ENCODE data around the gene RAD23A.
"Not testable (repeated sequence)": the region's sequence is repeated elsewhere in the genome, so short reads cannot be mapped to it uniquely, and the experiment has no call there.

The RAD23A gene

GRCh38 chr19:12938779-12939601, 6.7 kb upstream of the RAD23A start:
- DNase-seq: no peak

DNA sequence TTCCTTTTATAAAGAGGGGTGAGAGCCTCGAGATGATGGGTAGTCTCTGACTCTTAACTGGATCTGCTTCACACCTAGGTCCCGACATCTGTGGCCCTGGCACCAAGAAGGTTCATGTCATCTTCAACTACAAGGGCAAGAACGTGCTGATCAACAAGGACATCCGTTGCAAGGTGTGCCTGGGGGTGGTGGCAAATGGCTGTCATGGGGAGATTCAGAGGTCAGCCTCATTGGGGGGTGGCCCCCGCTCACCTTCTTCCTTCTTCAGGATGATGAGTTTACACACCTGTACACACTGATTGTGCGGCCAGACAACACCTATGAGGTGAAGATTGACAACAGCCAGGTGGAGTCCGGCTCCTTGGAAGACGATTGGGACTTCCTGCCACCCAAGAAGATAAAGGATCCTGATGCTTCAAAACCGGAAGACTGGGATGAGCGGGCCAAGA, 5.7 kb upstream of the RAD23A start:
- no peak for DNase-seq

GRCh38 chr19:12940897-12941296, 4.8 kb upstream of the RAD23A start:
- DNase-seq: no peak

DNA sequence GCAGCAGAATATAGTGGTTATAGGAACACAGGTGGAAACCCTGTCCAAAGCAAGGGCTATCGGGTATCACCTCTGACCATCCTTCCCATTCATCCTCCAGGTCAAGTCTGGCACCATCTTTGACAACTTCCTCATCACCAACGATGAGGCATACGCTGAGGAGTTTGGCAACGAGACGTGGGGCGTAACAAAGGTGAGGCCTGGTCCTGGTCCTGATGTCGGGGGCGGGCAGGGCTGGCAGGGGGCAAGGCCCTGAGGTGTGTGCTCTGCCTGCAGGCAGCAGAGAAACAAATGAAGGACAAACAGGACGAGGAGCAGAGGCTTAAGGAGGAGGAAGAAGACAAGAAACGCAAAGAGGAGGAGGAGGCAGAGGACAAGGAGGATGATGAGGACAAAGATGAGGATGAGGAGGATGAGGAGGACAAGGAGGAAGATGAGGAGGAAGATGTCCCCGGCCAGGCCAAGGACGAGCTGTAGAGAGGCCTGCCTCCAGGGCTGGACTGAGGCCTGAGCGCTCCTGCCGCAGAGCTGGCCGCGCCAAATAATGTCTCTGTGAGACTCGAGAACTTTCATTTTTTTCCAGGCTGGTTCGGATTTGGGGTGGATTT, 2.1 kb upstream of the RAD23A start:
- DNase-seq: no peak

GRCh38 chr19:12944104-12944674, 1.5 kb upstream of the RAD23A start:
- no peak for DNase-seq

DNA sequence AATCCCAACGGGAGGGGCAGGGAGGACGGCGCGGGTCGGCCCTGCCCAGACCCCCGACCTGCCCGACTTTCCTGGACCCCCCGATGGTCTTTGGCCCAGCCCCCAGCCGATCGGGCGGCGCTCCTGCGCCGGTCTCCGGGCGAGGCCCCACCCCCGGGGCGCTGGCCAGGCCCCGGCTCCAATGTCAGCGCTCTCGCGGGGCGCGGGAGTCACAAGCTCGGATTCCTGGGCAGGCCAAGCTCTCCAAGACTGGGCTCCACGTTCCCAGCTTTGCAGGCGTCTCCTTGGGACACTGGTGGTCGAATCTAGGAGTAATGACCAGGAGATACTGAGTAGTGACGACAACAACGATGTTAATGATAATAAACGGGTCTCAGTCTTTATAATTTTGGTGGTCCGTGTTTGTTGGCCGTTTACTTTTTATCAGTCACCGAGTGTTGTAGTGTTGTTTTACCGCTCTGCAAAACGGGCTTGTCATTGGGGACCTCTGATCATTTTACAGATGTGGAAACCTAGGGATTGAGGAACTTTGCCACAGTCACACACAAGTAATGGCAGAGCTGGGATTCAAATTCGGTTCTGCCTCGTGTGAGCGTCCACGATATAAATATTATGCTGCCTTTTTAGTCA, 545 bp downstream of the RAD23A start:
- no peak for DNase-seq

DNA sequence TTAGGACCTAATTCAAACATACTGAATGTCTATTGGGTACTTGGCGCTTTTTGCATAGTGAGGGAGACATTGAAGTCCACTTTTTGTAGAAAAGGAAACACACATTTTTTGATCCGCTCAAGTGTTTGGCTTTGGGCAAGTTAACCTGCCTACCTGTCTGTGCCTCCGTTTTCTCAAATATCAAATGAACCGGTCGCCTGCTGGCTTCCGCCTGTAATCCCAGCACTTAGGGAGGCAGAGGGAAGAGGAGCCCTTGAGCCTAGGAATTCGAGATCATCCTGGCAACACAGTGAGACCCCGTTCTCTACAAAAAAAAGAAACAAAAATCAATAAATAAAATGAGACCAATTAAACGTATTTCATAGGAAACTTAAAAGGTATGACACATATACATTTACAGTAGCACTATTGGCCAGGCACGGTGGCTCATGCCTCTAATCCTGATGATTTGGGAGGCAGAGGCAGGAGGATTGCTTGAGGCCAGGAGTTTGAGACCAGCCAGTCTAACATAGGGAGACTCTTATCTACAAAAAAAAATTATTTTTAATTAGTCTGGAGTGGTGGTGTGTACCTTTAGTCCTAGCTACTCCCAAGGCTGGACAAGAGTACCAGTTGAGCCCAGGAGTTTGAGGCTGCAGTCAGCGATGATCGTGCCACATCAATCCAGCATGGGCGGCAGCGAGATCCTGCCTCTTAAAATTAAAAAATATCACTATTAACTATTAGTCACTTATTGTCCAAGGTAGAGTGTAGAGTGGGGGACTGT, 1.3 kb downstream of the RAD23A start:
- DNase-seq: no peak

- no peak for DNase-seq
Observed at GRCh38 chr19:12947702-12948611, 2.3 kb downstream of the RAD23A start.

DNA sequence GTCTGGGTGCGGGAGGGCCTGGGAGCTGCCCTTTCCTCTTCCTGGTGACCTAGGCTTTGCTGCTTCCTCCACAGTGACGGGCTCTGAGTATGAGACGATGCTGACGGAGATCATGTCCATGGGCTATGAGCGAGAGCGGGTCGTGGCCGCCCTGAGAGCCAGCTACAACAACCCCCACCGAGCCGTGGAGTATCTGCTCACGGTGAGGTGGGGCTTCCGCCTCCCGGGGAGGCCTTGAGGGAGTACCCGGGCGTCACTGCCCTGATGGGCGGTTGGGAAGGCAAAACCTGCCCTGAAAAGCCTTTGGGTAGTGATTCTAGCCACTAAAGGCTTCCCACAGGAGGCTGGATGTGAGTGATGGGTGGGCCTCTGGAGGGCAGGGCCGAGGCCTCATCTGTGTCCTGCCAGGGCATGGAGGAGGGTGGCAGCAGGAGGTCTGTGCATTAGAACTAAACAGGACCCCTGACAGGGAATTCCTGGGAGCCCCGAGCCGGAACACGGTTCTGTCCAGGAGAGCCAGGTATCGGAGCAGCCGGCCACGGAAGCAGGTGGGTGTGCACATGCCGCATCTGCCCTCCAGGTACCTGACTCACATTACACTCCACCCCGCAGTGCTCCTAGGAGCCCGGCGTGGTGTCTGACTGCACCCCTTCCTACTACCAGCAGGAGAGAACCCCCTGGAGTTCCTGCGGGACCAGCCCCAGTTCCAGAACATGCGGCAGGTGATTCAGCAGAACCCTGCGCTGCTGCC, 3.1 kb downstream of the RAD23A start:
- DNase-seq: no peak

GRCh38 chr19:12949363-12950283, 4.0 kb downstream of the RAD23A start:
- no peak for DNase-seq

DNA sequence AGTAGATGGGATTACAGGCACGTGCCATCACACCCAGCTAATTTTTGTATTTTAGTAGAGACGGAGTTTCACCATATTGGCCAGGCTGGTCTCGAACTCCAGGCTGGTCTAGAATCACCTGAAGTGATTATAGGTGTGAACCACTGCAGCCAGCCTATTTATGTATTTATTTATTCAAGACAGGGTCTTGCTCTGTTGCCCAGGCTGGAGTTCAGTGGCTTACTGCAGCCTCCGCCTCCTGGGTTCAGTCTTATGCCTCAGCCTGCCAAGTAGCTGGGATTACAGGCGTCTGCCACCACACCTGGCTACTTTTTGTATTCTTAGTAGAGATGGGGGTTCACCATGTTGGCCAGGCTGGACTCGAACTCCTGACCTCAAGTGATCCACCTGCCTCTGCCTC, 6.4 kb downstream of the RAD23A start:
- DNase-seq: not testable (repeated sequence)

GRCh38 chr19:12952488-12953137, 7.0 kb downstream of the RAD23A start:
- DNase-seq: no peak

DNA sequence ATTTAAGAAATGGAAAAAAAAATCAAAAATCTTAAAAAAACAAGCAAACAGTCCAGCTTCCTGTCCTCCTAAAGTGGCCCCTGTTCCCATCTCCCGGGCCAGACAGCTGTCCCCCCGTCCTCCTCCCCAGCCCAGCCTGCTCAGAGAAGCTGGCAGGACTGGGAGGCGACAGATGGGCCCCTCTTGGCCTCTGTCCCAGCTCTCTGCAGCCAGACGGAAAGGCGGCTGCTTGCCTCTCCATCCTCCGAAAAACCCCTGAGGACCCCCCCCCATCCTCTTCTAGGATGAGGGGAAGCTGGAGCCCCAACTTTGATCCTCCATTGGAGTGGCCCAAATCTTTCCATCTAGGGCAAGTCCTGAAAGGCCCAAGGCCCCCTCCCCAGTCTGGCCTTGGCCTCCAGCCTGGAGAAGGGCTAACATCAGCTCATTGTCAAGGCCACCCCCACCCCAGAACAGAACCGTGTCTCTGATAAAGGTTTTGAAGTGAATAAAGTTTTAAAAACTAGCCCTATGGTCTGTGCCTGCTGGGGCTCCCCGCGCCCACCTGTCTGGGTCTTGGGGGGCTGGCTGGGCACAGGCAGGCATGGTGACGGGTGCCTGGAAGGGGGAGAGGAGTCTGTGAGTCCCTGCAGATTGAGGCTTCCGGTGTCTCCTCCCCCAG, 7.6 kb downstream of the RAD23A start:
- peak; percentile 74 for DNase-seq

DNA sequence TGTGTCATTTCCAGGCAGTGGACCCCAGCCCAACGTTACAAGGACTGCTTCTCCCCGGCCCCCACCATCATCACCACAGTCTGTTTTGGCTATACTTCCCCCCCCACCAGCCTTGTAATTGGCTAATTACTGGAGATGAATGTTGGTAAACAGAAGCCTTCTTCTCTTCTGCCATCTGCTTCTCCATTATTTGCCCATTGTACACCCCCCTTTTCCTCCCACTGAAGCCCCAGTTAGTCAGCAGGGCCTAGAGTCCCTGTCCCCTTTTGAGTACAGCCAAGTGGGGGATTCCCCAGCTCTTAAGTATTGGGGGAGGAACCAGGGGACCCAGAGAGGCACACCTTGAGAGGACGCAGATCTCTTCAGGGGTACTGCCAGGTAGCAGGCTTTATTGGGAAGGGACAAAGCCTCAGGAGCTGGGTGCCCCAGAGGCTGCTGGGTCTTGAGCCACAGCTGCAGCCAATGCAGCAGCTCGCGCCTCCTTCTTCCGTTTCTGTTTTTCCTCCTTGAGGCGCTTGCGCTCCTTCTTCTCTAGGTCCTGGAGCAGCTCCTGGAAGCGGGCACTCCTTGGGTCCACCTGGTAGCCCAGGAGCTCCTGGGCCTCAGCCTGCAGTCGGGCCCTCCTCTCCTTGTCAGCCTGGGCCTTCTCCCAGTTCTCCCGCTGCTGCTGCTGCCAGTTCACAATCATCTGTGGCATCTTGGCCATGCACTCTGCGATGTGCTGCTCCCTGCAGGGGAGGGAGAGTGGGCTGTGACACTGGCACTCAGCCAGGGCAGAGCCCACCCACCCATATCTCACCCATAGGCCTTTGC, 8.3 kb downstream of the RAD23A start:
- peak; percentile 83 for DNase-seq

GRCh38 chr19:12954612-12954962, 8.9 kb downstream of the RAD23A start:
- DNase-seq: no peak

DNA sequence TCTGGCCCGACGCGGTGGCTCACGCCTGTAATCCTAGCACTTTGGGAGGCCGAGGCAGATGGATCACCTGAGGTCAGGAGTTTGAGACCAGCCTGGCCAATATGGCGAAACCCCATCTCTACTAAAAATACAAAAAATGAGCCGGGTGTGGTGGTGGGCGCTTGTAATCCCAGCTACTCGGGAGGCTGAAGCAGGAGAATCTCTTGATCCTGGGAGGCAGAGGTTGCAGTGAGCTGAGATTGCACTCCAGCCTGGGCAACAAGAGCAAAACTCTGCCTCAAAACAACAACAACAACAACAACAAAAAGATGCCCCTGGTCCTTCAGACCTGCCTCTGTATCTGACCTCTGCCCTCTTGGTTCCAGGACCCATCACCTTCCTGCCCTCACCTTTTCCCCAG, 9.9 kb downstream of the RAD23A start:
- not testable (repeated sequence) for DNase-seq

DNA sequence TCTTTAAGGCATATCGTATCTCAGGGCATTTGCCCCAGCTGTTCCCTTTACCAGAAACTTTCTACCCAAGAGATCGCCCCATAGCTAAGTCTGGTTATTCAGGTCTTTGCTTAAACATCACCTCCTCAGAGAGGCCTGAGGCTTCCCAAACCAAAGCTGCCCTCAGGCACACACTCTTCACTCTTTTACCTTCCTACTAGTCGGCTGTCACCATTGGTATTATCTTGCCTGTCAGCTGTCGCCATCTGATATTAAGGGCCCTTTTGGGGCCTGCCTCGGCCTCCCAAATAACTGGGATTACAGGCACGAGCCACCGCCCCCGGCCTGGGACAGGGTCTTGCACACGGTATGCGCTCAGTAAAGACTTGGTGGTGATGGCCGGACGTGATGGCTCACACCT, 10.3 kb downstream of the RAD23A start:
- no peak for DNase-seq
